Measurements from ENCODE around the gene GLUL. TPM values are rescaled to one million over a fixed set of nuclear protein-coding genes. Genes with fewer than 3 reads are reported as not detected.
"Not testable (repeated sequence)": the region's sequence is repeated elsewhere in the genome, so short reads cannot be mapped to it uniquely, and the experiment has no call there.

The GLUL gene
- total RNA-seq, 4 donors from 2014 or later, result 1,653 to 2,736 (median 2,263) TPM

DNA sequence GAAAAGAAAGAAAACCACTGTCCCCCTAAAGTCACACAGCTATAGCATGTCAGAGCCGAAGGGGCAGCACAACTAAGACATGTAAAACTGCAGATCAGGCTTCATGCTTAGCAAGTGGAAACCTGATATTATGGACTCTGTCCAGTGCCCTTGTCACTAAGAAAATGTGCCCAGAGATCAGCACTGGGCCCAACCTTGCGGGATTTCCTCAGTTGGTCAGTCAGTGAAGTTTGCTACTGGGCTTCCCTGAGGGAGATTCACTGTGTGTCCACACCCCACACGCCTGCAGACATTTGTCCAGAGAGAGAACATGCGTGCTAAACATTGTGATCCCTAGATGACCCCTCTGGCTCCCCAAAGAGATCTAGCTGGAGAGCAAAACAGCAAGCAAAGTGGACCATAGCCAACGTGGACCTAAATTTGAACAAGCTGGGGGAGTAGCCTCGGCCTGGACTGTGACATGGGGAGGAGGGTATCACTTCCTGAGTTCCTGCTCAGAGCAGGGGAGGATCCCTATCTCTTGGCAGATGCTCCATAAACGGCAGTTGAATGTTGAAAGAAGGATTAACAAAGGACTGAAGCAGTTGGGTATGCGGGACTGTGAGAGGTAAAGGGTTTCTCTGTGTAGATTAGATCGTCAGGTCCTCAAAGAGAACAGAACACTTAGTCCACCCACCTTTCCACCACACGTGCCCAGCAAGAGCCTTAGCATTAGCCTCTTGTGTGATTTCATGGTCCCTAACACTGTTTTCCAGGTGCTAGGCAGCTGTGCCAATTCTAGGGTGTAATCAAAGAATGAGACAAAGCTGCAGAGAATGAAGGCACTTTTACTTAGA lies 53.6 kb downstream of the GLUL start:
- Histone ChIP-seq H3K9me3 (no peaks in the 10 kb centered on the region), H3K4me3 (replicated peaks in 1 of 3) (no peak overlapping the region), H3K27me3 (no peaks in the 10 kb centered on the region), H3K36me3 (no peaks in the 10 kb centered on the region), H3K4me1 (peaks cover 6 to 7% of the 10 kb centered on the region in 2 donors), H3K27ac (peak overlapping the region in 2 of 3 donors; percentile 41 to 56)
- no peak for TF ChIP-seq POLR2A (IDR thresholded peaks at IDR 0.05)
- TF ChIP-seq, protein P1, sequence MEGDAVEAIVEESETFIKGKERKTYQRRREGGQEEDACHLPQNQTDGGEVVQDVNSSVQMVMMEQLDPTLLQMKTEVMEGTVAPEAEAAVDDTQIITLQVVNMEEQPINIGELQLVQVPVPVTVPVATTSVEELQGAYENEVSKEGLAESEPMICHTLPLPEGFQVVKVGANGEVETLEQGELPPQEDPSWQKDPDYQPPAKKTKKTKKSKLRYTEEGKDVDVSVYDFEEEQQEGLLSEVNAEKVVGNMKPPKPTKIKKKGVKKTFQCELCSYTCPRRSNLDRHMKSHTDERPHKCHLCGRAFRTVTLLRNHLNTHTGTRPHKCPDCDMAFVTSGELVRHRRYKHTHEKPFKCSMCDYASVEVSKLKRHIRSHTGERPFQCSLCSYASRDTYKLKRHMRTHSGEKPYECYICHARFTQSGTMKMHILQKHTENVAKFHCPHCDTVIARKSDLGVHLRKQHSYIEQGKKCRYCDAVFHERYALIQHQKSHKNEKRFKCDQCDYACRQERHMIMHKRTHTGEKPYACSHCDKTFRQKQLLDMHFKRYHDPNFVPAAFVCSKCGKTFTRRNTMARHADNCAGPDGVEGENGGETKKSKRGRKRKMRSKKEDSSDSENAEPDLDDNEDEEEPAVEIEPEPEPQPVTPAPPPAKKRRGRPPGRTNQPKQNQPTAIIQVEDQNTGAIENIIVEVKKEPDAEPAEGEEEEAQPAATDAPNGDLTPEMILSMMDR (IDR thresholded peaks at IDR 0.05), result no peak
- WGBS, 2 donors, result 60 to 67% methylated on average over 10 of the region's 10 CpGs
- DNase-seq, result no peak
- intact Hi-C loops (cut with DNase I), result no loop called here

DNA sequence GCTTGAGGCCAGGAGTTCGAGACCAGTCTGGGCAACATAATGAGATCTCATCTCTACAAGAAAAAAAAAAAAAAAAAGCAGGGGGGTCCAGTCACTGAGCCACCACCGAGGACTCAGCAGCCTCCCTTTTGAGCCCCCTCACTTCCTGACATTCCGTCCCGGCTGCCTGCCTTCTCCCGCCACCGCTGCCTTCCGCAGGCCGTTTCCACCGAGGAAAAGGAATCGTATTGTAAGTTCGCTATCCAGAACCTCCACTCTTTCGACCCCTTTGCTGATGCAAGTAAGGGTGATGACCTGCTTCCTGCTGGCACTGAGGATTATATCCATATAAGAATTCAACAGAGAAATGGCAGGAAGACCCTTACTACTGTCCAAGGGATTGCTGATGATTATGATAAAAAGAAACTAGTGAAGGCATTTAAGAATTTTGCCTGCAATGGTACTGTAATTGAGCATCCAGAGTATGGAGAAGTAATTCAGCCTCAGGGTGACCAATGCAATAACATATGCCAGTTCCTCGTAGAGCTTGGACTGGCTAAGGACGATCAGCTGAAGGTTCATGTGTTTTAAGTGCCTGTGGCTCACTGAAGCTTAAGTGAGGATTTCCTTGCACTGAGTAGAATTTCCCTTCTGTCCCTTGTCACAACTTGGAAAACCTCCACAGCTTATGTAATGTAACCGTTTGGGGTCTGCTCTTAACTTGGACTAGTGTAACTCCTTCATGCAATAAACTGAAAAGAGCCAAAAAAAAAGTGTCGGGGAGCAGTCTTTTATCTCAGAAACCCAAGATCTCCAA lies 55.6 kb downstream of the GLUL start:
- Histone ChIP-seq H3K4me3 (replicated peaks in 1 of 3) (no peak overlapping the region), H3K27ac (no peak overlapping the region), H3K9me3 (no peaks in the 10 kb centered on the region), H3K27me3 (no peaks in the 10 kb centered on the region), H3K36me3 (no peaks in the 10 kb centered on the region), H3K4me1 (peaks cover 6 to 7% of the 10 kb centered on the region in 2 donors)
- intact Hi-C loops (cut with DNase I), result no loop called here
- TF ChIP-seq POLR2A (IDR thresholded peaks at IDR 0.05), result no peak
- TF ChIP-seq, protein P1 (IDR thresholded peaks at IDR 0.05), result no peak
- no peak for DNase-seq
- WGBS, 2 donors, result 61 to 72% methylated on average over 16 of the region's 16 CpGs

DNA sequence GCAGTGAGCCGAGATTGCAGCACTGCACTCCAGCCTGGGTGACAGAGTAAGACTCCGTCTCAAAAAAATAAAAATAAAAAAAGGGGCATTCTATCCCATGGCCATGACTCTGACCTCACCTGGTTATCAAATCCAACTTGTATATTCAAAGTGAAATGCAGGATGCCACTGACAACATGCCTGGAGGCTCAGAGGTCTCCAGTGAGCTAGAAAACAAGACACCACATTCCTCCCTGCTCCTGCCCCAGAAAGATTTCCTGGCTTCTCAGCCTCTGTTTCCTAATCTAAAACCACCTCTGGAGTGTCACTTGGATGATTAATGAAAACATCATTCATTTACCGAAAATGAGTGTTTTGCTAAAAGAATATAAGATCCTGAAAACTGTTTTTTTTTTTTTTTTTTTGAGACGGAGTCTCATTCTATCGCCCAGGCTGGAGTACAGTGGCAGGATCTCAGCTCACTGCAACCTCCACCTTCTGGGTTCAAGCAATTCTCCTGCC lies 58.5 kb downstream of the GLUL start:
- H3K9me3 ChIP-seq; H3K27ac ChIP-seq; H3K4me1 ChIP-seq; DNase-seq; H3K36me3 ChIP-seq; H3K27me3 ChIP-seq; H3K4me3 ChIP-seq (replicated peaks in 1 of 3); intact Hi-C loops (cut with DNase I): not testable (repeated sequence)
- WGBS, 2 donors, result 97% methylated on average over 5 of the region's 5 CpGs

DNA sequence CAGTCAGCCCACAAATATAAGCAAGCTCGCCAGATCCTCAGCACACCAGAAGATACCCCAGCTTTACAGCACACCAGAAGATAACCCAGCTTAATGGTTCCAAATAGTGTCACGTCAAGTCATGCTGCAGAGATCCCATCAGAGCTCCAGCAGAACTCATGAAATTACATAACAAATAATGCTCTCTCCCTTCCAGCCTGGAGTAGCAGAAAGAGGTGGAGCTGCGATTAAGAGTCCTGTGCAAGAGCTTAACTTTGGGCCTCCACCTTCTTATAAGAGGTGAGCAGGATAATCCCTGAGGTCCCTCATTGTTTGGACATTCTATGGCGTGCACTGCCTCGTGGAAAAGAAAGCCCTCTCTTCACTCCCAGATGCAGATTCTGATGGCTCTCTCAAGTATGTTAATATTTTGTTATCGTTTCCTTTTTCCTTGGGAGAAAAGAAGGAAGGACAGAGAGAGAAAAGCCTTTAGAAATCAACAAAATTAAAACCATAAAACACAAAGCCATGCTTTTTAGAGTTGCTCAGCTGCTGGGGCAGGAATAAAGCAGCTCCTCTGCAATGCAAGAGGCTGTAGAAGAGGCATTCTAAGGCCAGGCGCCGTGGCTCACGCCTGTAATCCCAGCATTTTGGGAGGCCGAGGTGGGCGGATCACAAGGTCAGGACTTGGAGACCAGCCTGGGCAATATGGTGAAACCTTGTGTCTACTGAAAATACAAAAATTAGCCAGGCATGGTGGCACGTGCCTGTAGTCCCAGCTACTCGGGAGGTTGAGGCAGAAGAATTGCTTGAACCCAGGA lies 59.1 kb downstream of the GLUL start:
- H3K9me3 ChIP-seq, result no peaks in the 10 kb centered on the region
- no peaks in the 10 kb centered on the region for H3K27me3 ChIP-seq
- no peaks in the 10 kb centered on the region for H3K36me3 ChIP-seq
- H3K4me3 ChIP-seq (replicated peaks in 1 of 3), result no peak overlapping the region
- 68 to 84% methylated on average over 13 of the region's 13 CpGs for WGBS, 2 donors
- intact Hi-C loops (cut with DNase I), result no loop called here
- no peak overlapping the region for H3K27ac ChIP-seq
- H3K4me1 ChIP-seq, result peaks cover 6 to 7% of the 10 kb centered on the region in 2 donors
- DNase-seq, result no peak
- TF ChIP-seq POLR2A (IDR thresholded peaks at IDR 0.05), result no peak
- TF ChIP-seq, protein P1 (IDR thresholded peaks at IDR 0.05), result no peak

Other genes starting within 250 kb of the GLUL start
- gene TEDDM1, start 8.9 kb upstream of the GLUL start, total RNA-seq, result not detected
- gene RGSL1, start 58.4 kb upstream of the GLUL start, total RNA-seq, result under 1 TPM in 1 of 4 donors, not detected in 3; 0.27 TPM
- 10 to 100 TPM; 12.3 to 17.9 (median 15.3) TPM for gene RNASEL, start 197.5 kb upstream of the GLUL start, total RNA-seq
- gene RGS16, start 212.6 kb upstream of the GLUL start, total RNA-seq, result 10 to 100 TPM; 22.2 to 35.7 (median 29.1) TPM